Dendritic cell treated with granulocyte-macrophage colony-stimulating factor and Interleukin-4, amounts not matched to agents 40 ng/mL and 50 ng/mL, for 4 days (primary cell): ENCODE measurements around the gene GON4L.
"Not testable (repeated sequence)": the region's sequence is repeated elsewhere in the genome, so short reads cannot be mapped to it uniquely, and the experiment has no call there.

Experiments used
- H3K27ac Mint-ChIP-seq: one replicate; pipeline ENCODE4 v1.8.0; 2022; ENCODE audit warnings: mild to moderate bottlenecking, mixed read lengths
- H3K27me3 Mint-ChIP-seq: one replicate; pipeline ENCODE4 v1.8.0; 2022; ENCODE audit warnings: mild to moderate bottlenecking, mixed read lengths
- H3K36me3 Mint-ChIP-seq: one replicate; pipeline ENCODE4 v1.8.0; 2022; ENCODE audit warnings: low read depth, mixed read lengths
- H3K4me1 Mint-ChIP-seq: one replicate; pipeline ENCODE4 v1.8.0; 2022; ENCODE audit warnings: low read depth, mixed read lengths
- H3K4me3 Mint-ChIP-seq: one replicate; pipeline ENCODE4 v1.8.0; 2022; ENCODE audit warnings: mild to moderate bottlenecking, moderate library complexity, mixed read lengths
- H3K9me3 Mint-ChIP-seq: one replicate; pipeline ENCODE4 v1.8.0; 2022; ENCODE audit warnings: mixed read lengths
- intact Hi-C: fragments of 100-400 bp; cut with micrococcal nuclease; formaldehyde crosslinking; loops from one replicate; pipeline ENCODE4 v1.15.0; 2022

Gene GON4L

DNA sequence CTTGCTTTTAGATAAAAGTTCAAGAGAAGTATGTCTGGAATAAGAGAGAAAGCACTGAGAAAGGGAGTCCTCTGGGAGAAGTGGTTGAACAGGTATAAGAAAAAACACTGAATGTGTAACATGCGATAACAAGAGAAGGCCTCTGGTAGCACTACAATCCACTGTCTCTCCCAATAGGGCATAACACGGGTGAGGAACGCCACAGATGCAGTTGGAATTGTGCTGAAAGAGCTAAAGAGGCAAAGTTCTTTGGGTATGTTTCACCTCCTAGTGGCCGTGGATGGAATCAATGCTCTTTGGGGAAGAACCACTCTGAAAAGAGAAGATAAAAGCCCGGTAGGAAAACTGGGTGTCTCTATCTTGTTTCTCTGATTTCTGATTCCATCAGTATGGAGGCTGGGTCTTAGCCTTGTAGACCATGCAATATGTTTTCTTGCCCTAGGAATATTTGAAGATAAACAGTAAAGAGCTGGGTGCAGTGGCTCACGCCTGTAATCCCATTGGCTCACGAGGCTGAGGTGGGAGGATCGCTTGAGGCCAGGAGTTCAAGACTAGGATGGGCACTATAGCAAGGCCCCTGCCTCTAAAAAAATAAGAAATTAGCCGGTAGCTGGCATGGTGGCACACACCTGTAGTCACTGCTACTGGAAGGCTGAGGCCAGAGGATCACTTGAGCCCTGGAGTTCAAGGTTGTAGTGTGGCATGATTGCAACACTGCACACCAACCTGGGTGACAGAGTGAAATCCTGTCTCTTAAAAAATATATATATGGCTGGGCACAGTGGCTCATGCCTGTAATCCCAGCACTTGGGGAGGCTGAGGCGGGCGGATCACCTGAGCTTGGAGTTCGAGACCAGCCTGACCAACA lies 127.7 kb downstream of the GON4L start:
- Mint-ChIP-seq H3K9me3 (no peaks in the 10 kb centered on the region), H3K36me3 (peaks cover 91% of the 10 kb centered on the region), H3K27ac (no peak overlapping the region), H3K4me1 (no peaks in the 10 kb centered on the region), H3K27me3 (no peaks in the 10 kb centered on the region), H3K4me3 (no peak overlapping the region)
- intact Hi-C loops: loop anchor here (10.0 kb wide), 1 partner anchor 54 kb away; no protein-coding TSS in a partner anchor

DNA sequence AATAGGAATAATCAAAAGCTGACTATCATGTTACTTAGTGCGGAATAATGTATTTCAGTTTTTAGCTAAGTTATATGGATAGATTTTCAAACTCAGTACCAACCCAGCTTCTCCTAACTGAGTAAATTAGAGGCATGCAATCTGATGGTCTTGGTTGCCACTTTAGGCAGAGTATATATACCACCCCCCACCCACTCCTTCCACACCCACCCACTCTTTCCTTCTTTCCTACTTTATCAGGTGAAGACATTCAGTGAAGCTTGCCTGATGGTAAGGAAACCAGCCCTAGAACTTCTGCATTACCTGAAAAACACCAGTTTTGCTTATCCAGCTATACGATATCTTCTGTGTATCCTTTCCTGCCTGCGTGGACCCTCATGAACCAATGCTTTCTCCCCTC lies 131.9 kb downstream of the GON4L start:
- no peaks in the 10 kb centered on the region for H3K4me1 Mint-ChIP-seq
- intact Hi-C loops: loop anchor here (10.0 kb wide), 1 partner anchor 50 kb away; no protein-coding TSS in a partner anchor
- no peak overlapping the region for H3K27ac Mint-ChIP-seq
- H3K9me3 Mint-ChIP-seq: no peaks in the 10 kb centered on the region
- H3K4me3 Mint-ChIP-seq: no peak overlapping the region
- H3K27me3 Mint-ChIP-seq: no peaks in the 10 kb centered on the region
- H3K36me3 Mint-ChIP-seq: peaks cover 73% of the 10 kb centered on the region

GRCh38 chr1:155719703-155720102 lies 137.3 kb downstream of the GON4L start:
- Mint-ChIP-seq H3K4me1 (no peaks in the 10 kb centered on the region), H3K27ac (no peak overlapping the region), H3K36me3 (peaks cover 71% of the 10 kb centered on the region), H3K9me3 (no peaks in the 10 kb centered on the region), H3K4me3 (no peak overlapping the region), H3K27me3 (no peaks in the 10 kb centered on the region)
- intact Hi-C loops: loop anchor here (10.0 kb wide), 1 partner anchor 45 kb away; no protein-coding TSS in a partner anchor

GRCh38 chr1:155718524-155719115 lies 138.4 kb downstream of the GON4L start:
- H3K4me3 Mint-ChIP-seq, H3K9me3 Mint-ChIP-seq, H3K27me3 Mint-ChIP-seq, intact Hi-C loops, H3K4me1 Mint-ChIP-seq, H3K27ac Mint-ChIP-seq: not testable (repeated sequence)
- H3K36me3 Mint-ChIP-seq: peaks cover 82% of the 10 kb centered on the region

DNA sequence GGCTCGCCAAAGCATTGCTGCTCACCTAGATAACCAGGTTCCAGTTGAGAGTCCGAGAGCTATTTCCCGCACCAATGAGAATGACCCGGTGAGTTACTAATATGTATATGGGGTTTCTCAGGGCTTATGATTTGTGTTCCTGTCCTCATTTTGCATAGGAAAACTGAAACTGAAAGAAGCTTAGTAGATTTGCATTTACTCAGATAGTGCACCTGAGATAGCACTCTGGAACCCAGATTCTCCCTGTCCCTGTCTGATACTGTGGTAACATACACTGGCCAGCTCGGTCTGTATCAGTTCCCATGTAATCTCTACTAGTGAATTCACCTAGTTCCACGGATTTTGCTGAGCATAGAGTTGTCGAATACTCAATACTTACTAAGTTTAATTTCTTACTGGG lies 140.0 kb downstream of the GON4L start:
- H3K27ac Mint-ChIP-seq: no peak overlapping the region
- no peaks in the 10 kb centered on the region for H3K4me1 Mint-ChIP-seq

GRCh38 chr1:155715777-155716176 lies 141.2 kb downstream of the GON4L start:
- Mint-ChIP-seq H3K27ac (no peak overlapping the region), H3K9me3 (no peaks in the 10 kb centered on the region), H3K4me3 (no peak overlapping the region), H3K36me3 (peaks cover 88% of the 10 kb centered on the region), H3K27me3 (no peaks in the 10 kb centered on the region), H3K4me1 (no peaks in the 10 kb centered on the region)
- intact Hi-C loops: no loop called here

More for the DNA sequence above, 140.0 kb downstream of the GON4L start:
- Mint-ChIP-seq H3K4me3 (no peak overlapping the region), H3K27me3 (no peaks in the 10 kb centered on the region), H3K9me3 (no peaks in the 10 kb centered on the region), H3K36me3 (peaks cover 91% of the 10 kb centered on the region)
- intact Hi-C loops: no loop called here

GRCh38 chr1:155715056-155715455 lies 142.0 kb downstream of the GON4L start:
- H3K27me3 Mint-ChIP-seq, H3K4me1 Mint-ChIP-seq, H3K27ac Mint-ChIP-seq, H3K9me3 Mint-ChIP-seq, intact Hi-C loops, H3K4me3 Mint-ChIP-seq: not testable (repeated sequence)
- H3K36me3 Mint-ChIP-seq: peaks cover 86% of the 10 kb centered on the region

DNA sequence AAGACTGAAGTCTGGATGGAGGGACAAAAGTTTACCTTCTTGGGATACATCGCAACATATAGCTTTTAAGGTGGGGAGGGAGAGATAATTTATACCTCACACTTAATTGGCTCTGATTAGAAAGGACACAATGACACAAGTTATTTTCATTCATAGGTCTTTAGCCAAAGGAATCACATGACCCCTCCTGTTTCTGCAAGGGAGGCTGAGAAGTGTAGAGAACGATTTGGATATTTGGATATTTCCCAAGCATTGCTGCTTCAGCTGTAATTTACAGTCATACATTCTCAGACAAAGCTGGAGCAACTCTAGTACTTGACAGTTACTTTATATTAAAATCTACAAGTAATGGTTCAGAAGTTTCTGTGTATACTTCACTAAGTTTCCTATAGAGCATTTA lies 143.9 kb downstream of the GON4L start:
- H3K9me3 Mint-ChIP-seq: no peaks in the 10 kb centered on the region
- H3K4me1 Mint-ChIP-seq: no peaks in the 10 kb centered on the region
- no peak overlapping the region for H3K4me3 Mint-ChIP-seq
- no peaks in the 10 kb centered on the region for H3K27me3 Mint-ChIP-seq
- no peak overlapping the region for H3K27ac Mint-ChIP-seq
- intact Hi-C loops: no loop called here
- H3K36me3 Mint-ChIP-seq: peaks cover 82% of the 10 kb centered on the region

DNA sequence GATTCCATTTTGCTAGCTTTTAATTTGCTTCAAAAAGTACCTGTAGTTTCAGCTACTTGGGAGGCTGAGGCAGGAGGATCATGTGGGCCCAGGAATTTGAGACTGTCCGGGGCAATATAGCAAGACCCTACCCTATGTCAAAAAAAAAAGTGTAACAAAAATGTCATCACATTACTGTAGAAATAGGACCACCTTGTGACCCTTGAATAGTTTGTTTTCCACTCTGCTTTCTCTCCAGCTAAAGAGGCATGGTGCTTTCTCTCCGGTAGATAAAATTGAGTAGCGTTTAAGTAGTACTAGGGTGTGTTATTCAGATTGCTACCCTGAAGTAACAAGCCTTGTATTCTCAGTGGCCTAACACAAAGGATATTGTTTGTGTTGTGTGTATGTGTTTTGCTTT lies 144.4 kb downstream of the GON4L start:
- H3K4me1 Mint-ChIP-seq, H3K27ac Mint-ChIP-seq, H3K27me3 Mint-ChIP-seq, H3K9me3 Mint-ChIP-seq, H3K4me3 Mint-ChIP-seq, intact Hi-C loops: not testable (repeated sequence)
- peaks cover 78% of the 10 kb centered on the region for H3K36me3 Mint-ChIP-seq

DNA sequence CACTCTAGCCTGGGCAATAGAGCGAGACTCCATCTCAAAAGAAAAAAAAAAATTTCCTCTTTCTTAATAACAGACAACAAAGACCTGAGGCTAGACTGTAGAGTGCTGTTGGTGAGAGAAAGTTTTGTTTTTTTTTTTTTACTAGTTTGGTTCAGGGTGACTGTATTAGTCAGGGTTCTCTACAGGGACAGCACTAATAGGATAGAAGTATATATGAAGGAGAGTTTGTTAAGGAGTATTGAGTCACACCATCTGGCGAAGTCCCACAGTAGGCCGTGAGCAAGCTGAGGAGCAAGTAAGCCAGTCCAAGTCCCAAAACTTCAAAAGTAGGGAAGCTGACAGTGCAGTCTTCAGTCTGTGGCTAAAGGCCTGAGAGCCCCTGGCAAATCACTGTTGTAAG lies 145.6 kb downstream of the GON4L start:
- H3K27me3 Mint-ChIP-seq, H3K4me3 Mint-ChIP-seq, intact Hi-C loops, H3K4me1 Mint-ChIP-seq, H3K9me3 Mint-ChIP-seq, H3K27ac Mint-ChIP-seq: not testable (repeated sequence)
- peaks cover 70% of the 10 kb centered on the region for H3K36me3 Mint-ChIP-seq

GRCh38 chr1:155709391-155709790 lies 147.6 kb downstream of the GON4L start:
- intact Hi-C loops: no loop called here
- Mint-ChIP-seq H3K27me3 (no peaks in the 10 kb centered on the region), H3K4me3 (no peak overlapping the region), H3K36me3 (peaks cover 49% of the 10 kb centered on the region), H3K4me1 (peaks cover 16% of the 10 kb centered on the region), H3K9me3 (no peaks in the 10 kb centered on the region), H3K27ac (no peak overlapping the region)

DNA sequence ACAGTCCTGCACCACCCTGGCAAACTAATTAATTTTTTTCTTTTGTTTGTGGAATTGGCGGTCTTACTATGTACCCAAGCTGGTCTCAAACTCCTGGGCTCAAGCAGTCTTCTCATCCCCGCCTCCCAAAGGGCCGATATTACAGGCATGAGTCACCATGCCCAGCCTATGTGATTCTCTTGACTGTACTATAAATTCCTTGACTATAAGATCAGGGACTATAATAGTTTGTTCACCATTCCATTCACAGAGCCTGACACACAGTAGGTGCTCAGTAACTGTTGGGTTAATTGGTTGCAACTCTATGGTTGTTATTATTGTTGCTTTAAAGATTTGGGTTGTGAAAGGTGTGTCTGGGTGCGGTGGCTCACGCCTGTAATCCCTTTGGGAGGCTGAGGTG lies 150.9 kb downstream of the GON4L start:
- no peaks in the 10 kb centered on the region for H3K9me3 Mint-ChIP-seq
- H3K36me3 Mint-ChIP-seq: peaks cover 18% of the 10 kb centered on the region
- peaks cover 35% of the 10 kb centered on the region for H3K4me1 Mint-ChIP-seq
- no peak overlapping the region for H3K4me3 Mint-ChIP-seq
- intact Hi-C loops: no loop called here
- H3K27me3 Mint-ChIP-seq: no peaks in the 10 kb centered on the region
- H3K27ac Mint-ChIP-seq: no peak overlapping the region

- H3K4me3 Mint-ChIP-seq, intact Hi-C loops, H3K9me3 Mint-ChIP-seq, H3K36me3 Mint-ChIP-seq, H3K27me3 Mint-ChIP-seq, H3K27ac Mint-ChIP-seq: not testable (repeated sequence)
- peaks cover 35% of the 10 kb centered on the region for H3K4me1 Mint-ChIP-seq
Observed at GRCh38 chr1:155704414-155704813, 152.6 kb downstream of the GON4L start.

DNA sequence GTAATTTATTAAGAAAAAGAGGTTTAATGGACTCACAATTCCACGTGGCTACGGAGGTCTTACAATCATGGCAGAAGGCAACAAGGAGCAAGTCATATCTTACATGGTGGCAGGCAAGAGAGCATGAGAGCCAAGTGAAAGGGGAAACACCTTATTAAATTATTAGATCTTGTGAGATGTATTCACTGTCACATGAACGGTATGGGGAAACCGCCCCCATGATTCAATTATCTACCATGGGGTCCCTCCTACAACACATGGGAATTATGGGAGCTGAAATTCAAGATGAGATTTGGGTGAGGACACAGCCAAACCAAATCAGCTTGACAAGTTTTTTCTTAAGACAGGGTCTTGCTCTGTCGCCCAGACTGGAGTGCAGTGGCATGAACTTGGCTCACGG lies 153.8 kb downstream of the GON4L start:
- intact Hi-C loops: no loop called here
- Mint-ChIP-seq H3K4me3 (no peak overlapping the region), H3K27me3 (no peaks in the 10 kb centered on the region), H3K27ac (no peak overlapping the region), H3K9me3 (no peaks in the 10 kb centered on the region), H3K4me1 (peaks cover 43% of the 10 kb centered on the region), H3K36me3 (no peaks in the 10 kb centered on the region)
